ENCODE results near the gene NAB1. TPM values are rescaled to one million over a fixed set of nuclear protein-coding genes. Genes with fewer than 3 reads are reported as not detected.

NAB1 gene
- total RNA-seq, 1 experiment from 2014 or later, result 36.9 TPM

DNA sequence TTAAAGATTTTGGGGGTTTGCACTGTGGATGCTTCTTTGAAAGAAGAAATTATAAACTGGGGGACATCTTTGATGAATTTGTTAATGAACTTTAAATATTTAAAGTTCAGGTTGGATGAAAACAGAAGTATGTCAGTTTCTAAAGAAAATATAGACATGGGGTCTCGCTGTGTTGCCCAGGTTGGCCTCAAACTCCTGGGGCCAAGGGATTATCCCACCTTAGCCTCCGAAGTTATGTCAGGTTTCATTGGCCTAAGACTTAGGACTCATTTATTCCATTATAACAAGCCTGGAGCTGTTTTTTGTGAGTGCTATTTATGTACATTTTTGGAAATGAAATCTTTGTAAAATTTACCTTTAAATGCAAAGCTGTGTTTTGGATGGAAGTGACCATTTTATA, 2.5 kb downstream of the NAB1 start:
- no peak overlapping the region for H2BK12ac ChIP-seq (ENCODE audit: insufficient read length, low read depth, low read length)
- H3K4me2 ChIP-seq (ENCODE audit: insufficient read depth, insufficient read length, low read length), result no peak overlapping the region
- H2BK15ac ChIP-seq (ENCODE audit: low read depth, low read length), result no peak overlapping the region

More for the DNA sequence above, 2.5 kb downstream of the NAB1 start:
- no peak overlapping the region for H2BK5ac ChIP-seq (ENCODE audit: insufficient read length, low read length)
- H3T11ph ChIP-seq (ENCODE audit: low read length), result no peak overlapping the region
- no peak overlapping the region for H3K56ac ChIP-seq (ENCODE audit: insufficient read length, low read depth, low read length)
- no peak overlapping the region for H3K18ac ChIP-seq (ENCODE audit: insufficient read length, low read depth, low read length)
- peaks cover 16% of the 10 kb centered on the region for H3K23me2 ChIP-seq (ENCODE audit: insufficient read length, low read depth, low read length, poor library complexity, severe bottlenecking)
- TF ChIP-seq, protein P1, sequence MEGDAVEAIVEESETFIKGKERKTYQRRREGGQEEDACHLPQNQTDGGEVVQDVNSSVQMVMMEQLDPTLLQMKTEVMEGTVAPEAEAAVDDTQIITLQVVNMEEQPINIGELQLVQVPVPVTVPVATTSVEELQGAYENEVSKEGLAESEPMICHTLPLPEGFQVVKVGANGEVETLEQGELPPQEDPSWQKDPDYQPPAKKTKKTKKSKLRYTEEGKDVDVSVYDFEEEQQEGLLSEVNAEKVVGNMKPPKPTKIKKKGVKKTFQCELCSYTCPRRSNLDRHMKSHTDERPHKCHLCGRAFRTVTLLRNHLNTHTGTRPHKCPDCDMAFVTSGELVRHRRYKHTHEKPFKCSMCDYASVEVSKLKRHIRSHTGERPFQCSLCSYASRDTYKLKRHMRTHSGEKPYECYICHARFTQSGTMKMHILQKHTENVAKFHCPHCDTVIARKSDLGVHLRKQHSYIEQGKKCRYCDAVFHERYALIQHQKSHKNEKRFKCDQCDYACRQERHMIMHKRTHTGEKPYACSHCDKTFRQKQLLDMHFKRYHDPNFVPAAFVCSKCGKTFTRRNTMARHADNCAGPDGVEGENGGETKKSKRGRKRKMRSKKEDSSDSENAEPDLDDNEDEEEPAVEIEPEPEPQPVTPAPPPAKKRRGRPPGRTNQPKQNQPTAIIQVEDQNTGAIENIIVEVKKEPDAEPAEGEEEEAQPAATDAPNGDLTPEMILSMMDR (conservative IDR thresholded peaks at IDR 0.05), result no peak
- H2BK120ac ChIP-seq (ENCODE audit: low read depth, low read length, poor library complexity, severe bottlenecking), result no peak overlapping the region
- no peak overlapping the region for H3K9ac ChIP-seq (ENCODE audit: extremely low read depth, insufficient read length, low read length)
- H3K79me1 ChIP-seq (ENCODE audit: insufficient read depth, low read depth, low read length, poor library complexity, severe bottlenecking), result peaks cover 5% of the 10 kb centered on the region
- no peak for DNase-seq
- no peak overlapping the region for H2BK20ac ChIP-seq (ENCODE audit: low read depth, low read length, poor library complexity, severe bottlenecking)
- H3K27ac ChIP-seq (ENCODE audit: insufficient read length, low read depth, low read length), result no peak overlapping the region
- H3K27ac Mint-ChIP-seq, result no peak overlapping the region
- peaks cover 2% of the 10 kb centered on the region; the same call in 1 of the 2 replicates for H3K4me1 ChIP-seq (ENCODE audit: insufficient read depth, low read length)
- H3K79me2 ChIP-seq (ENCODE audit: insufficient read depth, low read length), result peaks cover 3% of the 10 kb centered on the region; the same call in 1 of the 2 replicates
- no peaks in the 10 kb centered on the region; a peak in 1 of 7 replicates for H3K36me3 Mint-ChIP-seq (ENCODE audit: insufficient read depth in 1 of 3, low read depth in 3 of 3)
- no CpG with 5 or more reads among the region's 2 CpGs for WGBS (ENCODE audit: extremely low coverage, insufficient read length, low lambda C conversion rate)
- peaks cover 19 to 23% of the 10 kb centered on the region in 2 experiments for H3K4me1 Mint-ChIP-seq
- no peak overlapping the region for H4K91ac ChIP-seq (ENCODE audit: insufficient read length, low read depth, low read length)
- H3K14ac ChIP-seq (ENCODE audit: insufficient read depth, low read length), result no peak overlapping the region
- no peaks in the 10 kb centered on the region for H3K9me3 Mint-ChIP-seq
- H3K27me3 Mint-ChIP-seq (ENCODE audit: low read depth), result peaks cover 20% of the 10 kb centered on the region
- no peak overlapping the region for H3K4me3 Mint-ChIP-seq
- H4K20me1 ChIP-seq (ENCODE audit: control insufficient read depth, insufficient read depth, insufficient read length), result no peaks in the 10 kb centered on the region
- no peaks in the 10 kb centered on the region for H3K9me3 ChIP-seq (ENCODE audit: control insufficient read depth, low read depth, low read length)
- no peak overlapping the region for H4K8ac ChIP-seq (replicated peaks; ENCODE audit: insufficient read length, low read depth, low read length)
- H3K4ac ChIP-seq (ENCODE audit: low read depth, low read length), result no peak overlapping the region
- no peak overlapping the region for H2AFZ ChIP-seq (ENCODE audit: low read length)
- no peak overlapping the region for H4K5ac ChIP-seq (ENCODE audit: insufficient read length, low read depth, low read length)
- no peak overlapping the region for H2AK5ac ChIP-seq (ENCODE audit: insufficient read length, low read length)
- no peak overlapping the region for H3K23ac ChIP-seq (ENCODE audit: insufficient read length, low read depth, low read length)
- no peaks in the 10 kb centered on the region for H3K27me3 ChIP-seq (ENCODE audit: insufficient read depth, low read length)
